GF-D8 (cell line): ENCODE data around the gene APOA5.
"Not testable (repeated sequence)": the region's sequence is repeated elsewhere in the genome, so short reads cannot be mapped to it uniquely, and the experiment has no call there.

ENCODE experiments used
- DNase-seq: peaks from one replicate; lab custom pipeline; 2025; lab: John Stamatoyannopoulos, UW

The APOA5 gene

GRCh38 chr11:116773203-116774097 is 18.2 kb downstream of the APOA5 start:
- peak; percentile 96 for DNase-seq

DNA sequence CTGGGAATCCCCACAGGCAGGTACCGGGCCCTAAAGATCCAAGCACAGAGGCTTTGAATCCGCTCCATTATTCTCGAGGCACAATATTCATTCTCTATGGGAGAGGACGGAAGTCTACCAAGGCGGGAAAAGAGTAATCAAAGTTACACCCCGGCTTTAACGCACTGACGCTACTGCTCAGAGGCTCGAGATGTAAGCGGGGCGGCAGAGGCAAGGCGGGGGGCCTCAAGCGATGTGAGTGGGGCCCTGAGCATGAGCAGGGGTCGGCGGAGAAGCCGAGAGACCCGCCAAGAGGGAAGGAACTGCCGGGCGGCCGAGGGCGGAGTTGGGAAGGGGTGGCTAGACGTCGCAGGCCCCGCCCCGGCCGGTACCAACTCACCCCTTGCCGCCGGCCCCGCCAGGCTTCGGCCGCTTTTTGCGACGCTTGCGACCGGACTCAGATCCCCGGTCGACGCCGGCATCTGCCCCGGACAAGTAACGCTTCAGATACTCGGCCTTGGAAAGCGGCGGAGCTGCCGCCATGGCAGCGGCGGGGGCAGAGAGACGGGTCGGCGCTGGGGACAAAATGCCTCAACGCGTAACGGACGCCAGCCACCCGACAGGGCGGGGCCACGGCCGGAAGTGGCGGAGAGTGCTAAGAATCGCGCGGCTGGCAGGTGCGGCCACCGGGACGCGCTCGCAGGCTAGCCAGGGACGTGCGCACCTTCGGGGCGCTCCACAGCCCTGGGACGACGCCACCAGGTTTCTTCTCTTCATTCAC is 19.1 kb downstream of the APOA5 start, which contains the start of gene BUD13:
Gene BUD13, minus strand, starts transcription at position 545 of the 760 bp plus-strand sequence. Its CDS starts 23 bp downstream, at position 522.
- DNase-seq: peak; percentile 95

- no peak for DNase-seq
Measured at GRCh38 chr11:116771935-116772334, 19.7 kb downstream of the APOA5 start.

- DNase-seq: no peak
Measured at GRCh38 chr11:116762132-116762531, 29.5 kb downstream of the APOA5 start.

- DNase-seq: not testable (repeated sequence)
Measured at GRCh38 chr11:116756044-116756443, 35.6 kb downstream of the APOA5 start.

DNA sequence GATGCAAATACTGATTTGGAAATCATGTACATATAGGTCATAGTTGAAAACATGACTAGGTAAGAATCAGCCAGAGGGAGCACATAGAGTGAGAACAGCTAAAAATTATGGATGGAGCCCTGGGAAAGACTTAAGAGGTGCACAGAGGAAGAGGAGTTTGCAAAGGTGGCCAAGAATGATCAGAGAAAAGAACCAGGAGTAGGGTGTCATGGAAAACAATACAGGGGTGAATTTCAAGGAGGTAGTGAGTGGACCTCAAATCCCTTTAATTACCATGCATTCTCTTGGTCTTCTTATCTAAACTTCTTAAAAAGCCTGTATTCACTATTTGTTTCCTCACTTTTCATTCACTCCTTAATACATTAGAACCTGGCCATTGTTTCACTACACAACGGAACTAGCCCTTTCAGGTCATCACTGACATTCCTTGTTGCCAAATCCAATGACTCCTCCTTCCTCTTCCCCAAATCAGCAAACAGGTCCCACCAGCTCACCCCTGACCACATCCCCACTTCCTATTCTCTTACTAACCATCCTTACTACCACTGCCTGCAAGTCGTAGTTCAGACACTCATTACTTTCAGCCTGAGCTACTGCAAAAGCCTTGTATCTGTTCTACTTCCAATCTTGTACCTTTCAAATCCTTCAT is 41.5 kb downstream of the APOA5 start:
- no peak for DNase-seq

DNA sequence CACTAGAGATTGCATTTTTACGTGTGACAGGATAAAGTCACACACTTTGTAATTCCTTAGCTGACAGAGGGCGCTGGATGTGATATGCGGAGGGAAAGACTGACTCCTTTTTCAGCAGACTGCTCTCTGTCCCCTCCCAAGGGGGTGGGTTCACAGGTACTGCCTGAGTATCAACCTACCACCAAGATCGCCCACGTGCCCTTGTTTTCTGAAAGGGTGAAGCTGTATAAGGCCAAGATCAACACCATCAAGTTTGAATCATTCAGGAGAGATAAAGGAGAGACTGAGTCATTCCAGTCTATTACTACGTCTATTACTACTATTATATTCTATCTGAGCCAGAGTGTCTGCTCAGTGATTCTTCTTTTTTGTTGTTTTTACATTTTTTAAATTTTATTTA is 49.6 kb downstream of the APOA5 start:
- no peak for DNase-seq

DNA sequence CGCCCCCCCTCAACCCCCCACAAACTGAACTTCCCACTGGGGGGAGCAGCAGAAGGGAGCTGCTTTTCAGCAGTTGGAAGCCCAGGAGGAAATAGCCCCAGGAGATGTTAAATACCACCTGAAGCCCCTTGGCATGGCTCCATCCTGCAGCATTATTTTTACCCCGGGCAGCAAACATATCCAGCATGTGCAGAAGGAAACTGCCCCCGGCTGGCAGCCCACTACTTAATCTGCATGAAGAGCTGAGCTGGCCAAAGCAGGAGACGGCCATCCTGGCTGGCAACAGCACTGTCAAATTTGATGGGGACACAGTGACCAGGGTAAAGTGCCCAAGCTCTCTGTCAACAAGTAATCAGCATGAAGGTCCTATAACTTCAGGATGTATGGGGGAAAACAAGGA is 50.9 kb downstream of the APOA5 start:
- DNase-seq: no peak
